Suppressor macrophage (primary cell): Measurements from ENCODE around the gene LSM12.

Source experiments
- DNase-seq, 4 experiments: peaks; one replicate each; pipeline ENCODE4 v3.0.0-alpha.2; 2020 to 2022

LSM12 gene

GRCh38 chr17:43984521-43984920 is 82.0 kb downstream of the LSM12 start:
- no peak for DNase-seq
